ENCODE data around the gene SLC35G3. TPM values are rescaled to one million over a fixed set of nuclear protein-coding genes. Genes with fewer than 3 reads are reported as not detected.
"Not testable (repeated sequence)": the region's sequence is repeated elsewhere in the genome, so short reads cannot be mapped to it uniquely, and the experiment has no call there.

The SLC35G3 gene
- total RNA-seq (not detected), polyA plus RNA-seq (ENCODE audit: insufficient read depth in 1 of 8, insufficient read length in 8 of 8, low replicate concordance in 1 of 8) (under 1 TPM; 0.10 to 0.49 (median 0.31) TPM)
- long read RNA-seq, donor 1, partial matches to known transcripts, result 0 of 1 reads
- long read RNA-seq, donor 1, other reads (novel, unspliced or antisense), result 0 of 1 reads
- long read RNA-seq, donor 2, result 0 reads
- long read RNA-seq, donor 3, partial matches to known transcripts, result 0 of 2 reads
- long read RNA-seq, donor 3, other reads (novel, unspliced or antisense), result 0 of 2 reads
- long read RNA-seq, donor 4, partial matches to known transcripts, result 0 of 1 reads
- long read RNA-seq, donor 4, other reads (novel, unspliced or antisense), result 0 of 1 reads
- long read RNA-seq, donor 5, partial matches to known transcripts, result 0 of 3 reads
- long read RNA-seq, donor 5, other reads (novel, unspliced or antisense), result 0 of 3 reads
- long read RNA-seq, donor 6, transcript SLC35G3-201 (1 exons, 2,004 nt), result major isoform, 9 of 9 reads
- long read RNA-seq, donor 6, partial matches to known transcripts, result 0 of 9 reads
- long read RNA-seq, donor 6, other reads (novel, unspliced or antisense), result 0 of 9 reads
- long read RNA-seq, donor 7, partial matches to known transcripts, result 0 of 4 reads
- long read RNA-seq, donor 7, other reads (novel, unspliced or antisense), result 0 of 4 reads
- long read RNA-seq, donor 8, partial matches to known transcripts, result 0 of 4 reads
- long read RNA-seq, donor 8, other reads (novel, unspliced or antisense), result 0 of 4 reads
- long read RNA-seq, donor 9, partial matches to known transcripts, result 0 of 3 reads
- long read RNA-seq, donor 9, other reads (novel, unspliced or antisense), result 0 of 3 reads
- long read RNA-seq, donor 10, transcript SLC35G3-201 (1 exons, 2,004 nt), result major isoform, 8 of 8 reads
- long read RNA-seq, donor 10, partial matches to known transcripts, result 0 of 8 reads
- long read RNA-seq, donor 10, other reads (novel, unspliced or antisense), result 0 of 8 reads
- long read RNA-seq, donor 11, partial matches to known transcripts, result 0 of 2 reads
- long read RNA-seq, donor 11, other reads (novel, unspliced or antisense), result 0 of 2 reads

- not testable (repeated sequence) for H3K4me3 ChIP-seq (ENCODE audit: low read length); H3K4me1 ChIP-seq (ENCODE audit: control insufficient read depth, insufficient read depth, low read length); H3K27ac ChIP-seq (ENCODE audit: low read length); H3K9me3 ChIP-seq (replicated peaks; ENCODE audit: control insufficient read depth, low read depth, low read length); DNase-seq; H3K36me3 ChIP-seq (ENCODE audit: control insufficient read depth, insufficient read depth, low read length); H3K27me3 ChIP-seq (ENCODE audit: control insufficient read depth, insufficient read depth, low read length)
- WGBS (ENCODE audit: insufficient coverage), result 92% methylated on average over 6 of the region's 12 CpGs
Measured at GRCh38 chr17:35194001-35194400, at the start of gene SLC35G3. SLC35G3 (minus strand) TSS chr17:35194393; CDS start chr17:35194307, 86 bp downstream.

- H3K27me3 ChIP-seq (ENCODE audit: control insufficient read depth, insufficient read depth, low read length), result no peaks in the 10 kb centered on the region
- WGBS (ENCODE audit: insufficient coverage), result 2% methylated on average over 8 of the region's 14 CpGs
- H3K9me3 ChIP-seq (replicated peaks; ENCODE audit: control insufficient read depth, low read depth, low read length), result no peaks in the 10 kb centered on the region
- DNase-seq, result peak; percentile 73
- peak overlapping the region; percentile 98 for H3K27ac ChIP-seq (ENCODE audit: low read length)
- H3K4me3 ChIP-seq (ENCODE audit: low read length), result peak overlapping the region; percentile 95
- H3K4me1 ChIP-seq (ENCODE audit: control insufficient read depth, insufficient read depth, low read length), result peaks cover 22% of the 10 kb centered on the region
- H3K36me3 ChIP-seq (ENCODE audit: control insufficient read depth, insufficient read depth, low read length), result peaks cover 5% of the 10 kb centered on the region
Measured at GRCh38 chr17:35243561-35244340, 49.6 kb upstream of the SLC35G3 start.

GRCh38 chr17:35242805-35243560, 48.8 kb upstream of the SLC35G3 start, which contains the start of gene SLFN5:
SLFN5 (plus strand) TSS chr17:35243072; CDS start chr17:35258691, 15,619 bp downstream.
- WGBS (ENCODE audit: insufficient coverage), result under 1% methylated on average over 29 of the region's 44 CpGs
- Histone ChIP-seq H3K36me3 (ENCODE audit: control insufficient read depth, insufficient read depth, low read length) (peaks cover 5% of the 10 kb centered on the region), H3K4me1 (ENCODE audit: control insufficient read depth, insufficient read depth, low read length) (peaks cover 22% of the 10 kb centered on the region)

GRCh38 chr17:35242158-35242804, 48.1 kb upstream of the SLC35G3 start:
- H3K4me1 ChIP-seq (ENCODE audit: control insufficient read depth, insufficient read depth, low read length), result peaks cover 22% of the 10 kb centered on the region
- H3K36me3 ChIP-seq (ENCODE audit: control insufficient read depth, insufficient read depth, low read length), result peaks cover under 1% of the 10 kb centered on the region
- WGBS (ENCODE audit: insufficient coverage), result 2% methylated on average over 26 of the region's 43 CpGs
- H3K27me3 ChIP-seq (ENCODE audit: control insufficient read depth, insufficient read depth, low read length), result no peaks in the 10 kb centered on the region
- H3K4me3 ChIP-seq (ENCODE audit: low read length), result peak overlapping the region; percentile 95
- H3K27ac ChIP-seq (ENCODE audit: low read length), result peak overlapping the region; percentile 98
- DNase-seq, result peak; percentile 65
- no peaks in the 10 kb centered on the region for H3K9me3 ChIP-seq (replicated peaks; ENCODE audit: control insufficient read depth, low read depth, low read length)

More at GRCh38 chr17:35242805-35243560, 48.8 kb upstream of the SLC35G3 start, which contains the start of gene SLFN5:
- H3K27me3 ChIP-seq (ENCODE audit: control insufficient read depth, insufficient read depth, low read length), result no peaks in the 10 kb centered on the region
- no peaks in the 10 kb centered on the region for H3K9me3 ChIP-seq (replicated peaks; ENCODE audit: control insufficient read depth, low read depth, low read length)
- H3K27ac ChIP-seq (ENCODE audit: low read length), result peak within 1 kb of the TSS; percentile 98
- peak within 1 kb of the TSS; percentile 95 for H3K4me3 ChIP-seq (ENCODE audit: low read length)
- DNase-seq, result peak; percentile 95

- Histone ChIP-seq H3K4me3 (ENCODE audit: low read length) (peak overlapping the region; percentile 95), H3K4me1 (ENCODE audit: control insufficient read depth, insufficient read depth, low read length) (peaks cover 22% of the 10 kb centered on the region), H3K27ac (ENCODE audit: low read length) (no peak overlapping the region), H3K36me3 (ENCODE audit: control insufficient read depth, insufficient read depth, low read length) (no peaks in the 10 kb centered on the region), H3K9me3 (replicated peaks; ENCODE audit: control insufficient read depth, low read depth, low read length) (no peaks in the 10 kb centered on the region), H3K27me3 (ENCODE audit: control insufficient read depth, insufficient read depth, low read length) (no peaks in the 10 kb centered on the region)
- WGBS (ENCODE audit: insufficient coverage), result 78% methylated on average over 11 of the region's 19 CpGs
- DNase-seq, result peak; percentile 3
Measured at GRCh38 chr17:35241520-35241919, 47.3 kb upstream of the SLC35G3 start.

GRCh38 chr17:35240861-35241260, 46.7 kb upstream of the SLC35G3 start:
- no peak overlapping the region for H3K27ac ChIP-seq (ENCODE audit: low read length)
- H3K4me1 ChIP-seq (ENCODE audit: control insufficient read depth, insufficient read depth, low read length), result peaks cover 22% of the 10 kb centered on the region
- 73% methylated on average over 2 of the region's 8 CpGs for WGBS (ENCODE audit: insufficient coverage)
- H3K27me3 ChIP-seq (ENCODE audit: control insufficient read depth, insufficient read depth, low read length), result no peaks in the 10 kb centered on the region
- H3K36me3 ChIP-seq (ENCODE audit: control insufficient read depth, insufficient read depth, low read length), result no peaks in the 10 kb centered on the region
- H3K4me3 ChIP-seq (ENCODE audit: low read length), result no peak overlapping the region
- no peaks in the 10 kb centered on the region for H3K9me3 ChIP-seq (replicated peaks; ENCODE audit: control insufficient read depth, low read depth, low read length)
- DNase-seq, result no peak

- no CpG with 5 or more reads among the region's 4 CpGs for WGBS (ENCODE audit: insufficient coverage)
- no peaks in the 10 kb centered on the region for H3K36me3 ChIP-seq (ENCODE audit: control insufficient read depth, insufficient read depth, low read length)
- peaks cover 19% of the 10 kb centered on the region for H3K4me1 ChIP-seq (ENCODE audit: control insufficient read depth, insufficient read depth, low read length)
- DNase-seq, result no peak
- no peaks in the 10 kb centered on the region for H3K9me3 ChIP-seq (replicated peaks; ENCODE audit: control insufficient read depth, low read depth, low read length)
- no peak overlapping the region for H3K27ac ChIP-seq (ENCODE audit: low read length)
- no peaks in the 10 kb centered on the region for H3K27me3 ChIP-seq (ENCODE audit: control insufficient read depth, insufficient read depth, low read length)
- no peak overlapping the region for H3K4me3 ChIP-seq (ENCODE audit: low read length)
Measured at GRCh38 chr17:35239823-35240222, 45.6 kb upstream of the SLC35G3 start.

- H3K27ac ChIP-seq (ENCODE audit: low read length), result no peak overlapping the region
- H3K27me3 ChIP-seq (ENCODE audit: control insufficient read depth, insufficient read depth, low read length), result no peaks in the 10 kb centered on the region
- WGBS (ENCODE audit: insufficient coverage), result no CpG with 5 or more reads among the region's 2 CpGs
- no peak for DNase-seq
- no peak overlapping the region for H3K4me3 ChIP-seq (ENCODE audit: low read length)
- H3K9me3 ChIP-seq (replicated peaks; ENCODE audit: control insufficient read depth, low read depth, low read length), result no peaks in the 10 kb centered on the region
- H3K36me3 ChIP-seq (ENCODE audit: control insufficient read depth, insufficient read depth, low read length), result no peaks in the 10 kb centered on the region
- peaks cover 11% of the 10 kb centered on the region for H3K4me1 ChIP-seq (ENCODE audit: control insufficient read depth, insufficient read depth, low read length)
Measured at GRCh38 chr17:35238821-35239220, 44.6 kb upstream of the SLC35G3 start.
